Stimulated activated CD4-positive, alpha-beta T cell treated with anti-CD3 and anti-CD28 coated beads, Interleukin-1b, Interleukin-23, amount 100 ng/mL, for 4 hours (primary cell): ENCODE data around the gene EID3.
"Not testable (repeated sequence)": the region's sequence is repeated elsewhere in the genome, so short reads cannot be mapped to it uniquely, and the experiment has no call there.

Experiments
- DNase-seq, 2 donors: peaks; one replicate each; pipeline ENCODE4 v3.0.0-alpha.2; 2020; ENCODE audit warnings: low read depth in 2 of 2

EID3 gene

GRCh38 chr12:104303538-104304151 lies at the start of gene EID3:
EID3 (plus strand) TSS chr12:104303739; CDS start chr12:104303935, 196 bp downstream.
- peak; percentile 85 to 86 for DNase-seq

- no peak for DNase-seq
Observed at GRCh38 chr12:104257913-104258472, 45.5 kb upstream of the EID3 start.

GRCh38 chr12:104258476-104259067 lies 45.0 kb upstream of the EID3 start:
- DNase-seq, result no peak

- DNase-seq, result no peak
Observed at GRCh38 chr12:104263026-104263425, 40.5 kb upstream of the EID3 start.

- DNase-seq, result no peak
Observed at GRCh38 chr12:104263580-104264358, 39.8 kb upstream of the EID3 start.

- DNase-seq, result not testable (repeated sequence)
Observed at GRCh38 chr12:104265436-104265835, 38.1 kb upstream of the EID3 start.

- DNase-seq, result no peak
Observed at GRCh38 chr12:104272938-104273337, 30.6 kb upstream of the EID3 start.

GRCh38 chr12:104273503-104273902 lies 30.0 kb upstream of the EID3 start:
- no peak for DNase-seq

- no peak for DNase-seq
Observed at GRCh38 chr12:104274811-104275210, 28.7 kb upstream of the EID3 start.

- DNase-seq, result no peak
Observed at GRCh38 chr12:104275689-104276088, 27.9 kb upstream of the EID3 start.

- DNase-seq, result no peak
Observed at GRCh38 chr12:104276273-104277131, 27.0 kb upstream of the EID3 start.

GRCh38 chr12:104279164-104279563 lies 24.4 kb upstream of the EID3 start:
- DNase-seq, result no peak

GRCh38 chr12:104280111-104280510 lies 23.4 kb upstream of the EID3 start:
- no peak for DNase-seq

- no peak for DNase-seq
Observed at GRCh38 chr12:104280717-104281458, 22.7 kb upstream of the EID3 start.

GRCh38 chr12:104281636-104282035 lies 21.9 kb upstream of the EID3 start:
- no peak for DNase-seq

GRCh38 chr12:104282109-104282508 lies 21.4 kb upstream of the EID3 start:
- DNase-seq, result no peak

- DNase-seq, result no peak
Observed at GRCh38 chr12:104285740-104286515, 17.6 kb upstream of the EID3 start.

GRCh38 chr12:104286516-104287482 lies 16.7 kb upstream of the EID3 start:
- peak; percentile 79 to 80 for DNase-seq
